SK-N-MC (cell line): ENCODE results near the gene PDIA6.

Experiments used
- EZH2 ChIP-seq: fragments of 200-600 bp; sonication (generic); IDR thresholded peaks from one replicate; pipeline ENCODE4 v1.6.1; 2017; ENCODE audit warnings: antibody characterized with exemption
- FOXP2 ChIP-seq: optimal IDR thresholded peaks from 2 replicates; pipeline ENCODE3; 2011; ENCODE audit warnings: mild to moderate bottlenecking, moderate library complexity; ENCODE audit not compliant: insufficient read depth; ENCODE audit errors: extremely low read length, control extremely low read depth
- POLR2AphosphoS5 ChIP-seq: IDR thresholded peaks from 2 replicates; pipeline ENCODE4 v1.6.1; 2012; ENCODE audit warnings: mild to moderate bottlenecking, low read depth, low read length, borderline replicate concordance

DNA sequence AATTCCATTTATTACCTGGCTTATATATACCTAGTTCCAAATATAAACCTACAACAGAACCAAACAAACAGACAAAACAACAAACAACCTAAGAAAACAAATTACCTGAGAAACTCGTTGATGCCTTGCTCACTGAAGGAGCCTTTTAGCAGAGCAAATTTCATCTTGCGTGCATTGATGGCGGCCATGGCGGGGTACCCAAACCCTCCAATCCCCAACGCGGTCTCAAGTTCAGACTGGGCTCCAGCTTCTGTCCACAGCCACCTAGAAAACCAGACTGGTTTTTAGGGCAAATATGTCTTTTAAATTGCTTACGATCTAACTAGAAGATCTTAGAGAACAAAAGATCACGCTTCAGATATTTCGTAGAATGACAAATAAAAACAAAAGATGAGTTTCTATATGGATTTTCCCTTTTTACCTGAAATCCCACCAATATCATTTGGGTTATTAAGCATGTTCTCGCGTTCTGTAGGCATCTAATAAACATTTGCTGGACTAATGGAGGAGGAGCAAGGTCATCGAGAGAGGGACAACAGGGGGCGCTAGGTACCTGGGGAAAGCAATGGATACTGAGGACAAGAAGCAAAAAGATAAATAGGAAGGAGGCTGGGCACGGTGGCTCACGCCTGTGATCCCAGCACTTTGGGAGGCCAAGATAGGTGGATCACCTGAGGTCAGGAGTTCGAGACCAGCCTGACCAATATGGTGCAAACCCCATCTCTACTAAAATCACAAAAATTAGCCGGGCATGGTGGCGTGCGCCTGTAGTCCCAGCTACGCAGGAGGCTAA lies 25.2 kb downstream of the PDIA6 start:
- TF ChIP-seq EZH2 = no peak
- TF ChIP-seq POLR2AphosphoS5 = no peak
- TF ChIP-seq FOXP2 = no peak
